Mesenteric fat pad (tissue), 1 donor: ENCODE data around the gene RASSF5. TPM values are rescaled to one million over a fixed set of nuclear protein-coding genes. Genes with fewer than 3 reads are reported as not detected.
"Not testable (repeated sequence)": the region's sequence is repeated elsewhere in the genome, so short reads cannot be mapped to it uniquely, and the experiment has no call there.

ENCODE experiments used
- DNase-seq: peaks from one replicate; pipeline ENCODE4 v3.0.0-alpha.2; 2020; ENCODE audit warnings: low spot score
- total RNA-seq: library from RNA; stranded (reverse); fragmentation: NEBNext Ultra II Directional; extraction: Animal tissue kit (Norgen Biotek cat#: 25700); gene quantifications from one replicate; pipeline ENCODE4 v1.2.1, GENCODE V29; 2021
- donor health status: DM: yes; HTN: yes; CAD: no.

Gene RASSF5
- total RNA-seq, 1 donor from 2014 or later = 11.4 TPM

DNA sequence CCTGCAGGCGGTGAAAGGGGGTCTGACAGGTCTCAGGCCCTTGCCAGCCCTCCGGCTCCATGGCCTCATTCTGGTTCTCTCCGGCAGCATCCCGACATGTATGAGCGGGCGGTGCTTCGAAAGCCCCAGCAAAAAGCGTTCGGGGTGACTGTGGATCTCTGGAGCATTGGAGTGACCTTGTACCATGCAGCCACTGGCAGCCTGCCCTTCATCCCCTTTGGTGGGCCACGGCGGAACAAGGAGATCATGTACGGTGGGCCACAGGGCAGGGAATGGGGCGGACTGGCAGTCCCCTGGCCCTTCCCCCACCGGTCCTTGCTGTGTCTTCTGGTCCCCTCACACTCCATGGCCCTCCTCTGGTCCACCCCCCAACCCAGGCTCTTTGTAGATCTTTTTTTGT, 30.7 kb upstream of the RASSF5 start:
- no peak for DNase-seq

DNA sequence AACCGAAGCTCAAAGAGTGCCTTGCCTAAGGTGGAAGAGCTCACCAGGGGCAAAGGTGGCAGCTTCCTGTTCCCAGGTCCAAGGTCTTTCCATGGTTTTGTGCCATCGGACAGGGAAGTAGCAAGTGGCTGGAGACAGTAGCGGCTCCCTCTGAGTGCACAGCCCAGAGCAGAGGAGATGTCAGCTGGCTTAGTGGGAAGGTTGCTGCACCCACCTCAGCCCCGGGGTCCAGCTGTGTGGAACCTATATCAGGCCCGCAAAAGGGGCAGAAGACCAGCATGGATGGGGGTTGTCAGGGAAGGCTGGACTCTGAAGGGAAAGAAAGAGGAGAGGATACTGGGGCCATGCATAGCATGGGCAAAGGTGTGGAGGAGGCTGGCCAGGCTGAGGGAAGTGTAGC, 30.2 kb upstream of the RASSF5 start:
- no peak for DNase-seq

DNA sequence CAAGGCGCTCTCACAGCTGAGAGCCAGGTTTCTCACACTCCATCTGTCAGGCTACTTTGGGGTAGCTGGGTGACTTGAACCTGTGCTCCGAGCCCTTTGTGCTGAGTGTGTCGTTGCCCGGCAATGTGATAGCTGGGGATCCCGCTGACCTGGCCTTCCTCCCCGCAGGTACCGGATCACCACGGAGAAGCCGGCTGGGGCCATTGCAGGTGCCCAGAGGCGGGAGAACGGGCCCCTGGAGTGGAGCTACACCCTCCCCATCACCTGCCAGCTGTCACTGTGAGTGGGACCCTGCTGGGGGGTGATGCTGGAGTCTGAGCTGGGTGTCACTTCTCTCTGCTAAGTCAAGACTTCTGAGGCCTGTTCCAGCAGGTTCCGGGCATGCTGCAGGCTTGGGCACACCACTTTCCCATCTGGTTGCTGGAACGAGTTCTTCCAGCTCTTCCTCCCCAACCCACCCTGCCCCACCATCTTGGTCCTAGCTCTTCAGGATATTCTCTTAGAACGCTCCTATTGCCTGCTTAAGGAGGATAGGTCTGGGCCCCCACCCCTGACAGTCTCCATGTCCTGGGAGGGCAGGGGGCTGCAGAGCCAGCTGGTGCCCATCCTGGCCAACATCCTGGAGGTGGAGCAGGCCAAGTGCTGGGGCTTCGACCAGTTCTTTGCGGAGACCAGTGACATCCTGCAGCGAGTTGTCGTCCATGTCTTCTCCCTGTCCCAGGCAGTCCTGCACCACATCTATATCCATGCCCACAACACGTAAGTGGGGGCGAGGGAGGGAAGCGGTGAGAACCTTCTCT, 29.6 kb upstream of the RASSF5 start:
- no peak for DNase-seq

DNA sequence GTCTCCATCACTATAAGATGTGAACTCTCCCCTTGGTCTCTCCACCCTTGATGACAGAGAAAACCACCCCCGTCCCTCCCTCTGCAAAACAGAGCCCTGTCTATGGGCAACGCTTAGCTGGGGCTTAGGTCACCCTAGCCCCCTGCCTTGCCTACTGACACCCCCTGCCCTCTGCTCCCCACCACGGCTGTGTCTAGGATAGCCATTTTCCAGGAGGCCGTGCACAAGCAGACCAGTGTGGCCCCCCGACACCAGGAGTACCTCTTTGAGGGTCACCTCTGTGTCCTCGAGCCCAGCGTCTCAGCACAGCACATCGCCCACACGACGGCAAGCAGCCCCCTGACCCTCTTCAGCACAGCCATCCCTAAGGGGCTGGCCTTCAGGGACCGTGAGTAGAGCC, 28.6 kb upstream of the RASSF5 start:
- no peak for DNase-seq

GRCh38 chr1:206479183-206480125, 27.9 kb upstream of the RASSF5 start:
- DNase-seq = no peak

- DNase-seq = no peak
Measured at GRCh38 chr1:206480211-206480610, 27.1 kb upstream of the RASSF5 start.

DNA sequence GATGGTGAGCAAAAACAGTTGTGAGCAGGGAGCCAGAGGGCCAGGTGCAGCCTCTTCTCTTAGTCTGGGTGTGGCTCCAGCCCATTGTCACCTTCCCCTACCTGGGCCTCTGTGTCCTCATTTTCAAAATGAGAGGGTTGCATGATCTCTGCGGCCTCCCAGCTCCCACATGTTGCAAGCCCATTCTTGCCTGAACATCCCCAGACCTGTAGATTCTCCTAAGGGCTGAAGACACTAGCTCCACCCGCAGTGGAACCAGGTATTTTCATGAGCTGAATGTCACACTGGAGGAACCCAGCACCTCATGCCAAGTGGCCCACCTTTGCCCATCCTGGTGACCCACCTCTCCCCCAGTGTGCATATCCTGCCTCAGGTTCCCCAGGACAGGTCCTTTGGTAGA, 24.7 kb upstream of the RASSF5 start:
- no peak for DNase-seq

DNA sequence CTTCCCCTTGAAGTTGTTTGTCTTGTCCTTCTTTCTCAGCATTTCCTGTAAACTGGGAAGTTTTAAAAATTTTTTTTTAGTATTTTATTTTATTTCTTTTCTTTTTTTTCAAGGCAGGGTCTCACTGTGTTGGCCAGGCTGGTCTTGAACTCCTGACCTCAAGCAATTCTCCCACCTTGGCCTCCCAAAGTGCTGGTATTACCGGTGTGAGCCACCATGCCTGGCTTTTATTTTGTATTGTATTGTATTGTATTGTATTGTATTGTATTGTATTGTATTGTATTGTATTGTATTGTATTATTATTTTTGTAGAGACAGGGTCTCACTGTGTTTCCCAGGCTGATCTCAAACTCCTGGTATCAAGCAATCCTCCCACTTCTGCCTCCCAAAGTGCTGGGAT, 23.5 kb upstream of the RASSF5 start:
- not testable (repeated sequence) for DNase-seq

GRCh38 chr1:206484901-206485300, 22.4 kb upstream of the RASSF5 start:
- no peak for DNase-seq

DNA sequence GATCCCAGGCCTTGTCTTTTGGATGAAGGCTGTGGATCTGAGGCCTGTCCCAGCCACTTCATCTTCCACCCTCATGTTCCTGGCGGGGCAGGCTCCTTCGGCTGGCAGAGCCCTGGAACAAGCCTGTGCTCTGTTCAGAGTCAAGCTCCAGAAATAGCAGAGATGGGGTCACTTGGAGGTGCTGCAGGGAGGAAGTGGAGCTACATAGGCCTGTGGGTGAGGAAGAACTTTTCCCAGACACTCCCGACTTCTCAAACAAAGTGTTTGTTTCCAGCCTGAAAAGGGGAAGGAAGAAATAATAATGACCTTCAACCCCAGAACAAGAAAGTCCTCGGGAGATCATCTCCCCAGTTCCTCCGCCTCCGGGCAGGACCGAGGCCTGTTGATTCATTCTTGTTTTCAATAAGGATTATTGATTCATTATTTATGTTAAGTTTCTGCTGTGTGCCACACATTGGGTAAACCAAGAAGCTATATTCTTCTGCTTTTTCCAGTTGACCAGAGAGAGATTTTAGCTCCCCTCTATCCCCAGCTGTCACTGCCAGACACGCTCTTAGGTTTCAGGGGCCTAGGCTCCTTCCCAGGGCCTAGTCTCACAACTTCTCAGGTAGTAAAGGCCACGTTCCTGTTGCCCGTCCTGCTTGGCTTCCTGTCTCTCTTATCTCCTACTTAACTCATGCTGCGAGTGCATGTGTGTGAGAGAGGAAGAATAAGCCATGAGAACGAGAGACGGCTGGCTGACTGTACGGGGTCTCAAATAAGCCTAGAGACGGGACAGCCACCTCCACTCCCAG, 20.1 kb upstream of the RASSF5 start:
- DNase-seq = no peak

- DNase-seq = no peak
Measured at GRCh38 chr1:206487970-206488369, 19.4 kb upstream of the RASSF5 start.

DNA sequence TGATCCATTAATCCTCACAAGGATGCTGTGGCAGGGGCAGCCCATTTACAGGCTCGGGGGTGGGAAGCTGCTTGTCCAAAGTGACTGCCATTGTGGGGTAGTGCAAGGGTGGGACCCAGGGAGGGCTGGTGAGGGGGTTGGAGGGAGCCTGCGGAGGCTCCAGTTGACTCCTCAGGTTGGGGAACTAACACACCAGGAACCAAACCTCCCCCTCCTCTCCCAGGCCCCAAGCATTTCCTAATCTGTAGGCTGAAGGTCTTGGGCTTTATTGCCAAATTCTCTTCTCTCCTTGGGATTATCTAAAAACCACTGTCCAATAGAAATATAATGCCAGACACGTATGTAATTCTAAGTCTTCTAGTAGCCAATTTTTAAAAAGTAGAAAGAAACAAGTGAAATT, 18.9 kb upstream of the RASSF5 start:
- no peak for DNase-seq

GRCh38 chr1:206489980-206490770, 17.2 kb upstream of the RASSF5 start:
- DNase-seq = no peak

DNA sequence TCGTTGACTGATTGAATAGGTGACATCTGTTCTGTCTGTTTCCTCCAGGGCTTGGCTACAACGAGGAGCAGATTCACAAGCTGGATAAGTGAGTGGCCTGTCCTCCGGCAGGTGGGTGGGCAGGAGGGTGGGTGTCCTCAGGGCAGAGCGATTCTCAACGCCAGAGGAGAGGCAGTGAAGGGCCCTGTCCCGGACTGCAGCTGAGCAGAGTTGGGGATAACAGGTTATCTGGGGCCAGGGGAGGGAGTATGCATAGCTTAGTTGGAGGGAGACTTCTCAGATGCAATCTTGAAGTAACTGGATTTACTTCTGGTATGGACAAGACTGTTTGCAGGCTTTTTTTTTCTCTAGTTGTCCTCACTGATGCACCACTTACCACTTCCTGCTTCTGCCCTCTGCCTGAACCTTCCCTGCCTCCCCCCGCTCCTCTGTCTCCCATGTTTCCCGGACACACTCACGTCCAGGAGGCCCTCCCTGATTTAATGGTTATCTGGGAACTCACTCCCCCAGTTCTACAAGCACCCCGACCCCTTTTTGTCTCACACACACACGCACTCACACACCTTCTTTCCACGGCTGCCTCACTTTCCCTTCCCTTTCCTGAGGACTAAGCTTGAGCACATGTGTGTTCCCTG, 16.4 kb upstream of the RASSF5 start:
- DNase-seq = no peak

- DNase-seq = no peak
Measured at GRCh38 chr1:206491616-206492015, 15.7 kb upstream of the RASSF5 start.

DNA sequence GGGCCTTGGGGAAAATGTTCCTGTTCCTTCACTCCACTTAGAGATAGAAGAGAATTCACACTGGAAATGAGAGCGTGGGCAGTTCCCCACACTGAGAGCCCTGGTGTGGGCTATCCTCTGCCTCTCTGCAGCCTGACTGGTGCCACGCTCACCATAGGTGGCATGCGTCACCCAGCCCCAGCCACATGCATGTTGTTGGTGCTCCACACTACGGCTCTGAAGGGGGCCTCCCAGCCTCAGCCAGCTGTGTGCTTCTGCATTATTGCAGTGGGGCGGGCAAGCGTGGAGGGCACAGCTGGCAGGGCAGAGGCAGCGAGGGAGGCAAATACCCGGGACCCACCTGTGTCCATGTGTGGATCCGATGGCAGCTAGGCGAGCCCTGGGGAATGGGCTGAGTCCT, 14.7 kb upstream of the RASSF5 start:
- DNase-seq = no peak

DNA sequence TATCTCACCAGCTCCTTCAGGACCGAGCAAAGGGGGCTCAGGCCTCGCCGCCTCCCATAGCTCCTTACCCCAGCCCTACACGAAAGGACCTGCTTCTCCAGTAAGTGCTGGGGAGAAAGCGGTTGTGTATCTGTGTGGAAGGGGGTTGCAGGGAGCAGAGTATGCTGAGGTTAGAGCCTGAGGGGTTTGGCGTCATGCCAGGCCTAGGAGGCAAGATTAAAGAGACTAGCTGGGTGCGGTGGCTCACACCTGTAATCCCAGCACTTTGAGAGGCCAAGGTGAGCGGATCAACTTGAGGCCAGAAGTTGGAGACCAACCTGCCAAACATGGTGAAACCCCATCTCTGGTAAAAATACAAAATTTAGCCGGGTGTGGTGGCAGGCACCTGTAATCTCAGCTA, 14.1 kb upstream of the RASSF5 start:
- no peak for DNase-seq

DNA sequence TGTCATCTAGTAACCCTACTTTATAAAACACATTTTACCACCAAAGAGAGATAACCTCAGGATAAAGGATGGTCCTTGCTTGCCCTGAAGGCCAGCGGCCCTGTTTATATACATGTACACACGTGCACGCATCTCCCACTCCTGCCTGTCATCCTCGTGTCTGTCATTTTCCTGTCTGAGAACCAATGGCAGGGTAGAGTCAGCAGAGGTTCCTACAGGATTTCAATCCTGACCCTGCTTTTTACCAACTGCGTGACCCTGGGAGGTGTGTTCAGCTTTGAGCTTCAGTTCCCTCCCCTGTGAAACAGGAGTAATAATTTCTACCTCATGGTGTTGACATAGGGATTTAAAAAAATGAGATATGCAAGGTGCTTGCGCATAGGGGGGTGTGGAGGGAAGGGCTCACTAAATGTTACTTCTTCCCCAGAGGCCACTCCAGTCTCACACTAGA, 12.3 kb upstream of the RASSF5 start:
- DNase-seq = no peak

DNA sequence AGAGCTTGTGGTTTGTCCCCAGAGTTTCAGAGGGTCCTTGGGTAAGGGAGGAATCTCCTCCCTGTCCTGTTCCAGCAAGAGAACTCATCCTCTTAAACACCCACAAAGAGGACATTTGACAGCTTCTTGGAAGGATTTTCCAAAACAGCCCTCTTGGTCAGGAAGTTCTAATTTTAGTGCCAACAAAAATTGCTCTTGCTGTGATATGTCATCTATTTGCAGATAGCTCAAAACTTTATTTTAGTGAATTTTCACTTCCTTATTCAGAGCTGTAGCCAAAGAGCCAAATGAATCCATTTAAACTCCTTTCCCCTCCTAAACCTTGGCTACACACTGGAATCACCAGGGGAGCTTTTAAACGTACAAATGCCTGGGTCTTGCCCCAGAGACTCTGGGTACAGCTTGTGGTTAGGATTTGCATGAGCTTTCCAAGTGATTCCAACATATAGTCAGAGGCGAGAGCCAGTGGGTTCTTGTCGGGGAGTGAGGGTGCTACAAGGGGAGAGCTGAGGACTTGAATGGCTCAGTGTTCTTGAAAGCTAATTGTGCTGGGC, 11.8 kb upstream of the RASSF5 start:
- no peak for DNase-seq
